LoVo (cell line): ENCODE data around the gene VAPA.

ENCODE experiments used
- DNase-seq: peaks from one replicate; pipeline ENCODE4 v3.0.0-alpha.2; 2016; ENCODE audit warnings: low spot score

VAPA gene

GRCh38 chr18:10003281-10003680, 89.5 kb downstream of the VAPA start:
- DNase-seq, result no peak

- no peak for DNase-seq
These were observed 90.0 kb downstream of the VAPA start for GRCh38 chr18:10003866-10004265.

GRCh38 chr18:10006311-10006893, 92.6 kb downstream of the VAPA start:
- no peak for DNase-seq

- DNase-seq, result no peak
These were observed 94.3 kb downstream of the VAPA start for GRCh38 chr18:10008006-10008647.
